HEK293 (cell line): ENCODE measurements around the gene PRR22.
A peak's percentile ranks its signal among the peaks of the same experiment; 100 is the strongest.

ENCODE experiments used
- CTCF ChIA-PET: fragments of 350-600 bp; formaldehyde crosslinking; extraction: SDS; loops from one replicate; lab custom pipeline; 2021; ENCODE audit warnings: antibody characterized with exemption; lab: Yijun Ruan, JAX
- POLR2A ChIA-PET: fragments of 300-600 bp; formaldehyde crosslinking; extraction: SDS; loops from one replicate; lab custom pipeline; 2020; ENCODE audit warnings: antibody characterized with exemption, inconsistent platforms; lab: Yijun Ruan, JAX
- H3K27ac ChIP-seq: fragments of 200-500 bp; sonication (Bioruptor generic); 2 replicates; pipeline ENCODE4 v1.5.1; 2014; ENCODE audit warnings: low read depth, low read length, control low read depth, inconsistent platforms; ENCODE audit errors: extremely low read depth
- H3K36me3 ChIP-seq, 2 experiments: fragments of 200-500 bp in 1 of 2; sonication (Bioruptor generic) in 1 of 2; 1 replicate in 1 of 2; 2 replicates in 1 of 2; pipeline ENCODE4 v1.5.1; 2014 to 2017; ENCODE audit warnings: inconsistent platforms in 2 of 2, low read length in 2 of 2; ENCODE audit not compliant: control insufficient read depth in 2 of 2, insufficient read depth in 1 of 2
- H3K4me1 ChIP-seq: fragments of 200-500 bp; sonication (Bioruptor generic); 2 replicates; pipeline ENCODE4 v1.5.1; 2014; ENCODE audit warnings: mild to moderate bottlenecking, low read length, inconsistent platforms; ENCODE audit not compliant: control insufficient read depth, insufficient read depth
- H3K4me3 ChIP-seq: 2 replicates; pipeline ENCODE4 v1.5.1; 2011; ENCODE audit warnings: low read depth, mild to moderate bottlenecking, control low read depth, low read length, moderate library complexity
- H3K9me3 ChIP-seq: fragments of 200-500 bp; sonication (Bioruptor generic); 2 replicates; pipeline ENCODE4 v1.5.1; 2014; ENCODE audit warnings: low read depth, low read length, inconsistent platforms; ENCODE audit not compliant: control insufficient read depth, insufficient read depth
- EGR2 ChIP-seq: fragments of 450-650 bp; formaldehyde crosslinking; IDR thresholded peaks from 2 replicates; pipeline ENCODE4 v1.5.1; 2016; ENCODE audit warnings: low read depth, missing biosample characterization, missing genetic modification characterization
- GLI2 ChIP-seq: fragments of 450-650 bp; formaldehyde crosslinking; IDR thresholded peaks from 2 replicates; pipeline ENCODE4; 2017; ENCODE audit warnings: missing biosample characterization, missing genetic modification characterization, low read depth, borderline replicate concordance
- KLF17 ChIP-seq: fragments of 450-650 bp; formaldehyde crosslinking; IDR thresholded peaks from 2 replicates; pipeline ENCODE4 v1.5.1; 2016; ENCODE audit warnings: missing biosample characterization, missing genetic modification characterization
- YY1 ChIP-seq: fragments of 450-650 bp; formaldehyde crosslinking; IDR thresholded peaks from 2 replicates; pipeline ENCODE4 v1.5.1; 2018; ENCODE audit warnings: missing biosample characterization, missing genetic modification characterization
- ZBTB11 ChIP-seq: fragments of 450-650 bp; formaldehyde crosslinking; conservative IDR thresholded peaks from 2 replicates; pipeline ENCODE4 v1.5.1; 2016; ENCODE audit warnings: low read depth, missing biosample characterization, missing genetic modification characterization
- ZBTB26 ChIP-seq: fragments of 450-650 bp; formaldehyde crosslinking; optimal IDR thresholded peaks from 2 replicates; pipeline ENCODE3; 2016; ENCODE audit warnings: missing biosample characterization, mild to moderate bottlenecking, missing genetic modification characterization
- ZFHX2 ChIP-seq: fragments of 450-650 bp; formaldehyde crosslinking; conservative IDR thresholded peaks from 2 replicates; pipeline ENCODE4 v1.5.1; 2016; ENCODE audit warnings: missing biosample characterization, missing genetic modification characterization
- ZFP41 ChIP-seq: fragments of 450-650 bp; formaldehyde crosslinking; IDR thresholded peaks from 2 replicates; pipeline ENCODE4 v1.5.1; 2016; ENCODE audit warnings: missing biosample characterization, missing genetic modification characterization, borderline replicate concordance
- ZNF169 ChIP-seq: fragments of 450-650 bp; formaldehyde crosslinking; IDR thresholded peaks from 2 replicates; pipeline ENCODE4 v1.5.1; 2016; ENCODE audit warnings: missing biosample characterization, missing genetic modification characterization
- ZNF223 ChIP-seq: fragments of 450-650 bp; formaldehyde crosslinking; IDR thresholded peaks from 2 replicates; pipeline ENCODE4 v1.5.1; 2016; ENCODE audit warnings: missing biosample characterization, missing genetic modification characterization
- ZNF302 ChIP-seq: fragments of 450-650 bp; formaldehyde crosslinking; IDR thresholded peaks from 2 replicates; pipeline ENCODE4 v1.5.1; 2016; ENCODE audit warnings: missing biosample characterization, missing genetic modification characterization, low read depth
- ZNF335 ChIP-seq: fragments of 450-650 bp; formaldehyde crosslinking; conservative IDR thresholded peaks from 2 replicates; pipeline ENCODE4 v1.5.1; 2016; ENCODE audit warnings: missing biosample characterization, missing genetic modification characterization
- ZNF362 ChIP-seq: fragments of 450-650 bp; formaldehyde crosslinking; IDR thresholded peaks from 2 replicates; pipeline ENCODE4 v1.5.1; 2016; ENCODE audit warnings: missing biosample characterization, missing genetic modification characterization
- ZNF518A ChIP-seq: fragments of 450-650 bp; formaldehyde crosslinking; conservative IDR thresholded peaks from 2 replicates; pipeline ENCODE4 v1.5.1; 2016; ENCODE audit warnings: low read depth, missing biosample characterization, missing genetic modification characterization
- ZNF548 ChIP-seq: fragments of 450-650 bp; formaldehyde crosslinking; IDR thresholded peaks from 2 replicates; pipeline ENCODE4 v1.5.1; 2016; ENCODE audit warnings: missing biosample characterization, missing genetic modification characterization
- ZNF549 ChIP-seq: fragments of 450-650 bp; IDR thresholded peaks from 2 replicates; pipeline ENCODE4 v1.5.1; 2018; ENCODE audit warnings: missing biosample characterization, missing genetic modification characterization, mild to moderate bottlenecking, inconsistent platforms, moderate library complexity
- ZNF621 ChIP-seq: fragments of 450-650 bp; formaldehyde crosslinking; IDR thresholded peaks from 2 replicates; pipeline ENCODE4 v1.5.1; 2017; ENCODE audit warnings: missing biosample characterization, missing genetic modification characterization
- ZNF629 ChIP-seq: fragments of 450-650 bp; formaldehyde crosslinking; IDR thresholded peaks from 2 replicates; pipeline ENCODE4 v1.5.1; 2017; ENCODE audit warnings: missing biosample characterization, missing genetic modification characterization
- ZNF747 ChIP-seq: fragments of 450-650 bp; formaldehyde crosslinking; IDR thresholded peaks from 2 replicates; pipeline ENCODE4 v1.5.1; 2016; ENCODE audit warnings: missing biosample characterization, missing genetic modification characterization
- ZSCAN4 ChIP-seq: fragments of 450-650 bp; formaldehyde crosslinking; IDR thresholded peaks from 2 replicates; pipeline ENCODE4 v1.5.1; 2017; ENCODE audit warnings: missing biosample characterization, missing genetic modification characterization

The PRR22 gene

GRCh38 chr19:5801796-5802619, 17.5 kb upstream of the PRR22 start (continued):
- TF ChIP-seq ZNF518A (no peak), ZBTB26 (tag by site-specific recombination) (no peak), YY1 (no peak), ZNF621 (tag by site-specific recombination) (no peak)

GRCh38 chr19:5800361-5801270, 16.1 kb upstream of the PRR22 start:
- CTCF ChIA-PET, result interaction anchor here (0.7 to 1.4 kb wide), 3 partner anchors 114 to 248 kb away, joined by 4 read pairs; no protein-coding TSS in a partner anchor
- POLR2A ChIA-PET, result no interaction called here
- no peaks in the 10 kb centered on the region for H3K9me3 ChIP-seq
- no peaks in the 10 kb centered on the region for H3K36me3 ChIP-seq
- peaks cover 3% of the 10 kb centered on the region; the same call in 1 of the 2 replicates for H3K4me1 ChIP-seq
- H3K4me3 ChIP-seq, result no peak overlapping the region
- no peak overlapping the region for H3K27ac ChIP-seq
- TF ChIP-seq ZFHX2 (tag by site-specific recombination), result peak; percentile 34; the same call in 1 of the 2 replicates
- TF ChIP-seq ZSCAN4 (tag by site-specific recombination), result no peak
- no peak for TF ChIP-seq GLI2 (tag by site-specific recombination)
- peak; percentile 62; the same call in 1 of the 2 replicates for TF ChIP-seq EGR2 (tag by site-specific recombination)
- TF ChIP-seq KLF17 (tag by site-specific recombination), result no peak
- no peak for TF ChIP-seq ZNF362 (tag by site-specific recombination)
- TF ChIP-seq ZNF629 (tag by site-specific recombination), result no peak
- TF ChIP-seq ZFP41 (tag by site-specific recombination), result no peak
- TF ChIP-seq ZNF302 (tag by site-specific recombination), result no peak
- no peak for TF ChIP-seq ZNF223
- TF ChIP-seq ZNF747 (tag by site-specific recombination), result no peak
- no peak for TF ChIP-seq ZNF335 (tag by site-specific recombination)
- no peak for TF ChIP-seq ZBTB11 (tag by site-specific recombination)
- TF ChIP-seq ZNF548, result no peak
- TF ChIP-seq ZNF549, result no peak
- no peak for TF ChIP-seq ZNF169 (tag by site-specific recombination)
